H1 (cell line): ENCODE data around the gene SLIT3.

Experiments used
- CEBPB ChIP-seq: IDR thresholded peaks from 2 replicates; pipeline ENCODE4 v1.6.1; 2012; ENCODE audit warnings: low read depth, low read length
- CTCF ChIP-seq, 3 experiments: IDR thresholded peaks; 1 replicate in 2 of 3; 2 replicates in 1 of 3; pipeline versions ENCODE4 v1.5.1 to v1.6.1; 2011; ENCODE audit warnings: low read length in 3 of 3, mild to moderate bottlenecking in 3 of 3, inconsistent platforms in 2 of 3, low read depth in 1 of 3, moderate library complexity in 1 of 3; ENCODE audit not compliant: insufficient read depth in 1 of 3; ENCODE audit errors: control extremely low read depth in 1 of 3
- EZH2 ChIP-seq: fragments of 200-600 bp; sonication (generic); IDR thresholded peaks from 2 replicates; pipeline ENCODE4 v1.7.1; 2012; ENCODE audit warnings: low read depth, mild to moderate bottlenecking, moderate library complexity, low read length, inconsistent platforms; ENCODE audit not compliant: severe bottlenecking
- JUN ChIP-seq: IDR thresholded peaks from 2 replicates; pipeline ENCODE4 v1.6.1; 2011; ENCODE audit warnings: low read depth, mild to moderate bottlenecking, improper control_type of control experiment, low read length
- NRF1 ChIP-seq: IDR thresholded peaks from 2 replicates; pipeline ENCODE4 v1.6.1; 2011; ENCODE audit warnings: mild to moderate bottlenecking, low read depth, low read length, improper control_type of control experiment
- POLR2A ChIP-seq, 2 experiments: IDR thresholded peaks; 1 replicate in 1 of 2; 2 replicates in 1 of 2; pipeline ENCODE4 v1.6.1; 2011; ENCODE audit warnings: low read depth in 2 of 2, low read length in 2 of 2, mild to moderate bottlenecking in 2 of 2; ENCODE audit errors: control extremely low read depth in 1 of 2
- POLR2AphosphoS5 ChIP-seq: IDR thresholded peaks from 2 replicates; pipeline ENCODE4 v1.6.1; 2011; ENCODE audit warnings: low read depth, low read length
- SIX5 ChIP-seq: IDR thresholded peaks from 2 replicates; pipeline ENCODE4 v1.6.1; 2011; ENCODE audit warnings: mild to moderate bottlenecking, low read depth, low read length
- SP1 ChIP-seq: IDR thresholded peaks from 2 replicates; pipeline ENCODE4 v1.6.1; 2011; ENCODE audit warnings: low read depth, low read length
- SP2 ChIP-seq: IDR thresholded peaks from 2 replicates; pipeline ENCODE4 v1.6.1; 2012; ENCODE audit warnings: mild to moderate bottlenecking, low read length, inconsistent platforms
- TBP ChIP-seq: IDR thresholded peaks from 2 replicates; pipeline ENCODE4 v1.6.1; 2011; ENCODE audit warnings: low read depth, low read length, improper control_type of control experiment

GRCh38 chr5:168661593-168662485, 639.1 kb downstream of the SLIT3 start:
- TF ChIP-seq CTCF (IDR thresholded peaks at IDR 0.05; ENCODE audit: control extremely low read depth in 1 of 3, insufficient read depth in 1 of 3, low read depth in 1 of 3, low read length in 3 of 3) (no peak), TBP (no peak), EZH2 (no peak), POLR2A (IDR thresholded peaks at IDR 0.05; ENCODE audit: control extremely low read depth in 1 of 2, low read depth in 2 of 2, low read length in 2 of 2) (no peak), POLR2AphosphoS5 (no peak), SP2 (no peak), SIX5 (no peak), JUN (no peak), NRF1 (no peak), SP1 (no peak), CEBPB (no peak)
